C4-2B (cell line): ENCODE results near the gene SEMA3B.
A peak's percentile ranks its signal among the peaks of the same experiment; 100 is the strongest.

Source experiments
- H3K27ac ChIP-seq: fragments of 450-650 bp; 2 replicates; pipeline ENCODE4 v1.5.1; 2017
- CTCF ChIP-seq: fragments of 450-650 bp; conservative IDR thresholded peaks from 2 replicates; pipeline ENCODE4 v1.5.1; 2017; ENCODE audit warnings: mild to moderate bottlenecking
- ZFX ChIP-seq: fragments of 450-650 bp; IDR thresholded peaks from 2 replicates; pipeline ENCODE4 v1.6.1; 2017

SEMA3B gene

DNA sequence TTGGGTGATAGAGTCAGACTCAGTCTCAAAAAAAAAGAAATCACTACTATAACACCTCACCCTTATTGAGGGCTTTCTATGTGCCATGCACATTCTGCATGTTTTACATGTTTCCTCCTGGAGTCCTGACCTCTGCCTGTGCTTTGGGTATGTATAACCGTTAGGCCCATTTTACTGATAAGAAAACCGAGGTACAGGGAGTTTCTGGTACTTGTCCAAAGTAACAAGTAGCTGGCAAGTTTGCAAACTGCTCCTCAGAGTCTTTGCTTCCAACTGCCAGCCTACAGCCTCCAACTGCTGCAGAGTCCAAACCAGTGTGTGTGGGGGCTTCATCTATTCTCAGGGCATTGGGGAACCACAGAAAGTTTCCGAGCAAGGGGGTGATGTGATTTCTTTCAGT, 36.6 kb upstream of the SEMA3B start:
- H3K27ac ChIP-seq = no peak overlapping the region
- no peak for TF ChIP-seq CTCF
- TF ChIP-seq ZFX = no peak

DNA sequence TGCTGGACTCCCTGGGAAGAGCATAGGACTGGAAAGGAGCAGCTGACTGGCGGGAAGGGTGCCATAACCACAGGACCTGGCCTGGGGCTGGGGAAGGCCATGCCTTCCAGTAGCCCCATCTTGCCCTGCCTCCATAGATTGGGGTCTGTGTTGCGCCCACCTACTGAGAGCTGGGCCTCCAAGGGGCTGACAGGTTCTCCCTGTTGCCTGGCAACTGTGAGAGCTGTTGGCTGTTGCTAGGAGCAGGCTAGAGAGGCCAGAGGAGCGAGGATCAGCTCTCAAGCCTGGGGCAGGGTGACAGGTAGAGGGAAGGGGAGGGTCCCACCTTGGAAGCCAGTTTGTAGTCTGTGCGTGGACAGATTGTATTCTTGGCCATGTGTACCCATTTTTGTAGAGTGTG, 35.8 kb upstream of the SEMA3B start:
- TF ChIP-seq CTCF = no peak
- no peak for TF ChIP-seq ZFX
- no peak overlapping the region for H3K27ac ChIP-seq

DNA sequence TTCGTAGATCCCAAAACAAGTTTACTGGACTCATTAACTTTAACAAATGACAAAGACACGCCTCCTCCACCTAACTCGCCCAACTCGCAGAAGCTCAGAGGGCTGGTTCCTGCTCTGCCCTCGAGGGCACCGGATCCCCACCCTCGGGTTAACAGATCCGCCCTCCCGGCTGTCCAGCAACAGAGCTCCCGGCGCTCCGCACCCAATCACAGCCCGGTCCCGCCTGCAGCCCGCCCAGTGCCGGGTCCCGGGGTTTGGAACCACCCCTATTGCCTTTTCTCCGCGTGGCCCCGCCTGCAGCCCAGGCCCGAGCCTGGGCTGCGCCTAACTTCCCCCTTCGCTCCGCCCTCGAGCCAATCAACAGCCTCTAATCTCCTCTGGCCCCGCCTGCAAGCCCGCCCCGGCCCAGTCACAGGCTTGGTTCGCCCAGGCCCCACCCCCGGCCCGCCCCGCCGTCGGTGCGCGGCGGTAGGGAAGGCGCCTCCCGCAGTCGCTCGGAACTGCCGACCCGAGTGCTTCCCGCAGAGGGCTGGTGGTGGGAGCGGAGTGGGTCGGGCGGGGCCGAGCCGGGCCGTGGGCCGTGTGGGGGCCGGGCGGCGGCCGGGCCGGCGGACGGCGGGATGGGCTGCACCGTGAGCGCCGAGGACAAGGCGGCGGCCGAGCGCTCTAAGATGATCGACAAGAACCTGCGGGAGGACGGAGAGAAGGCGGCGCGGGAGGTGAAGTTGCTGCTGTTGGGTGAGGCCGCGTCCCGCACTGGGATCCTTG, 33.0 kb upstream of the SEMA3B start, which contains the start of gene GNAI2:
Gene GNAI2, plus strand, starts transcription at position 489 of the 768 bp plus-strand sequence. Its CDS starts 132 bp downstream, at position 621.
- peak within 1 kb of the TSS; percentile 66 for H3K27ac ChIP-seq
- TF ChIP-seq CTCF = no peak
- no peak for TF ChIP-seq ZFX

GRCh38 chr3:50236484-50237132, 32.3 kb upstream of the SEMA3B start:
- peak overlapping the region; percentile 53 for H3K27ac ChIP-seq
- no peak for TF ChIP-seq ZFX
- no peak for TF ChIP-seq CTCF

DNA sequence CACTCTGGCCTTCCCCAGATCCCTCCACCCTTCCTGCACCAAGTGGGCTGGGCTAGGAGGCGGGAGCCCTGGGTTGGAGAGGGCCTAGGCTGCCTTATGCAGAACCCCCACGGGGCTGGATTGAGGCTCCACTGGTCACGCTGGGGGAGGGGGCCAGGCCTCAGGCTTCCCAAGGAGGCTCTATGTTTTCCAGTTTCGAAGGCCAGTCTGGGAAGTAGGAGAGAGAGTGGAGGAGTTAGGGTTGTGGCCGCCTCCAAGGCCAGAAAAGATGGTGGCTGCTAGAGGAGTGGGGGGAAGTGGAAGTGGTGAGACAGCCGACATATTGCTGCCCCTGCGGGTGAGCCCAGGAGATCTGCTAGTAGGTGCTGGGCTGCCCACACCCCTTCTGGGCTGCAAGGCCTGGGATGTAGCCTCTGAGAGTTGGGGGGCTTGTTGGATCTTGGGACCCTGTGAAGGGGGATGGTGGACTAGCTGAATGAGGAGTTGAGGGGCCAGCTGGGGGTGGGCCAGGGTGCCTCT, 31.8 kb upstream of the SEMA3B start:
- TF ChIP-seq CTCF = no peak
- TF ChIP-seq ZFX = no peak
- no peak overlapping the region for H3K27ac ChIP-seq

GRCh38 chr3:50237754-50238548, 31.0 kb upstream of the SEMA3B start:
- TF ChIP-seq ZFX (no peak), CTCF (no peak)
- H3K27ac ChIP-seq = no peak overlapping the region
